ENCODE measurements around the gene CDCP2.
A peak's percentile ranks its signal among the peaks of the same experiment; 100 is the strongest.
"Not testable (repeated sequence)": the region's sequence is repeated elsewhere in the genome, so short reads cannot be mapped to it uniquely, and the experiment has no call there.

Gene CDCP2

GRCh38 chr1:54168206-54168965 is 15.6 kb upstream of the CDCP2 start:
- DNase-seq (ENCODE audit: low spot score), result no peak

- no peak for DNase-seq (ENCODE audit: low spot score)
Observed at GRCh38 chr1:54167422-54168139, 14.8 kb upstream of the CDCP2 start.

- DNase-seq (ENCODE audit: low spot score), result not testable (repeated sequence)
Observed at GRCh38 chr1:54166357-54166756, 13.6 kb upstream of the CDCP2 start.

GRCh38 chr1:54165146-54165545 is 12.3 kb upstream of the CDCP2 start:
- DNase-seq (ENCODE audit: low spot score), result no peak

- no peak for DNase-seq (ENCODE audit: low spot score)
Observed at GRCh38 chr1:54163573-54163972, 10.8 kb upstream of the CDCP2 start.

GRCh38 chr1:54163051-54163450 is 10.3 kb upstream of the CDCP2 start:
- DNase-seq (ENCODE audit: low spot score), result no peak

- DNase-seq (ENCODE audit: low spot score), result no peak
Observed at GRCh38 chr1:54161495-54162168, 8.8 kb upstream of the CDCP2 start.

GRCh38 chr1:54160351-54160750 is 7.6 kb upstream of the CDCP2 start:
- DNase-seq (ENCODE audit: low spot score), result no peak

GRCh38 chr1:54159733-54160316 is 7.0 kb upstream of the CDCP2 start:
- DNase-seq (ENCODE audit: low spot score), result no peak

- DNase-seq (ENCODE audit: low spot score), result no peak
Observed at GRCh38 chr1:54158071-54158470, 5.3 kb upstream of the CDCP2 start.

- DNase-seq (ENCODE audit: low spot score), result no peak
Observed at GRCh38 chr1:54157401-54157800, 4.6 kb upstream of the CDCP2 start.

- DNase-seq (ENCODE audit: low spot score), result no peak
Observed at GRCh38 chr1:54156986-54157385, 4.2 kb upstream of the CDCP2 start.

- DNase-seq (ENCODE audit: low spot score), result no peak
Observed at GRCh38 chr1:54156201-54156600, 3.4 kb upstream of the CDCP2 start.

- peak; percentile 84 for DNase-seq (ENCODE audit: low spot score)
Observed at GRCh38 chr1:54153535-54154439, 987 bp upstream of the CDCP2 start.

GRCh38 chr1:54151013-54151412 is 1.8 kb downstream of the CDCP2 start:
- DNase-seq (ENCODE audit: low spot score), result no peak

GRCh38 chr1:54149734-54150133 is 3.1 kb downstream of the CDCP2 start:
- DNase-seq (ENCODE audit: low spot score), result no peak

GRCh38 chr1:54144366-54144765 is 8.4 kb downstream of the CDCP2 start:
- DNase-seq (ENCODE audit: low spot score), result no peak

- no peak for DNase-seq (ENCODE audit: low spot score)
Observed at GRCh38 chr1:54142146-54142900, 10.5 kb downstream of the CDCP2 start.

GRCh38 chr1:54139711-54140110 is 13.1 kb downstream of the CDCP2 start:
- DNase-seq (ENCODE audit: low spot score), result no peak

GRCh38 chr1:54138994-54139393 is 13.8 kb downstream of the CDCP2 start:
- DNase-seq (ENCODE audit: low spot score), result no peak

- no peak for DNase-seq (ENCODE audit: low spot score)
Observed at GRCh38 chr1:54137534-54138061, 15.2 kb downstream of the CDCP2 start.
